ENCODE measurements around the gene KCNJ8. TPM values are rescaled to one million over a fixed set of nuclear protein-coding genes. Genes with fewer than 3 reads are reported as not detected.

The KCNJ8 gene
- total RNA-seq, 1 donor, result 5.1 TPM

DNA sequence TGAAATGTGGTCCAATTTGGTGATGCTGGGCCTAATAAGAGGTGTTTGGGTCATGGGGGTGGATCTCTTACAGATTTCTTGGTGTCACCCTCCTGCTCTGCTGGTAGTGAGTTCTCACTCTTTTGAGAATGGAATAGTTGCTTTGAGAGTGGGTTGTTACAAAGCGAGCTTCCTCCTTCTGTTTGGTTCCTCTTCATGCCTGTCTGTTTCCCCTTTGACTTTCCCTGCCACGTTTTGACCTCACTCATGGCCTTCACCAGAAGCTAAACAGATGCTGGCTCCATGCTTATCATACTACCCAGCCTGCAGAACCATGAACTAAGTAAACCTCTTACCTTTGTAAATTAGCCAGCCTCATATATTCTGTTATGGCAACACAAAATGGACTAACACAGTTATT lies 59.1 kb downstream of the KCNJ8 start:
- no peaks in the 10 kb centered on the region for H3K27me3 ChIP-seq (ENCODE audit: insufficient read depth, low read length)
- H3K79me2 ChIP-seq (ENCODE audit: insufficient read depth, low read length), result no peaks in the 10 kb centered on the region
- DNase-seq (ENCODE audit: insufficient read length, low spot score, missing footprints), result no peak
- H2AFZ ChIP-seq (ENCODE audit: low read length), result peak overlapping the region; percentile 19
- H3K36me3 ChIP-seq (ENCODE audit: insufficient read depth, low read length), result no peaks in the 10 kb centered on the region
- TF ChIP-seq, protein P1, sequence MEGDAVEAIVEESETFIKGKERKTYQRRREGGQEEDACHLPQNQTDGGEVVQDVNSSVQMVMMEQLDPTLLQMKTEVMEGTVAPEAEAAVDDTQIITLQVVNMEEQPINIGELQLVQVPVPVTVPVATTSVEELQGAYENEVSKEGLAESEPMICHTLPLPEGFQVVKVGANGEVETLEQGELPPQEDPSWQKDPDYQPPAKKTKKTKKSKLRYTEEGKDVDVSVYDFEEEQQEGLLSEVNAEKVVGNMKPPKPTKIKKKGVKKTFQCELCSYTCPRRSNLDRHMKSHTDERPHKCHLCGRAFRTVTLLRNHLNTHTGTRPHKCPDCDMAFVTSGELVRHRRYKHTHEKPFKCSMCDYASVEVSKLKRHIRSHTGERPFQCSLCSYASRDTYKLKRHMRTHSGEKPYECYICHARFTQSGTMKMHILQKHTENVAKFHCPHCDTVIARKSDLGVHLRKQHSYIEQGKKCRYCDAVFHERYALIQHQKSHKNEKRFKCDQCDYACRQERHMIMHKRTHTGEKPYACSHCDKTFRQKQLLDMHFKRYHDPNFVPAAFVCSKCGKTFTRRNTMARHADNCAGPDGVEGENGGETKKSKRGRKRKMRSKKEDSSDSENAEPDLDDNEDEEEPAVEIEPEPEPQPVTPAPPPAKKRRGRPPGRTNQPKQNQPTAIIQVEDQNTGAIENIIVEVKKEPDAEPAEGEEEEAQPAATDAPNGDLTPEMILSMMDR (IDR thresholded peaks at IDR 0.05; ENCODE audit: extremely low read depth, low read depth, low read length), result no peak
- H3K4me3 ChIP-seq (ENCODE audit: insufficient read depth, low read length), result no peak overlapping the region
- H3K4me1 ChIP-seq (ENCODE audit: insufficient read depth, low read length), result no peaks in the 10 kb centered on the region
- H4K20me1 ChIP-seq (ENCODE audit: insufficient read depth, low read length), result no peaks in the 10 kb centered on the region
- H3K27ac ChIP-seq (ENCODE audit: low read depth, low read length), result no peak overlapping the region
- no peaks in the 10 kb centered on the region for H3K9me3 ChIP-seq (ENCODE audit: low read depth, low read length)
- no peak overlapping the region for H3K4me2 ChIP-seq (ENCODE audit: insufficient read depth, low read length)

Other genes with a start within 250 kb of the KCNJ8 start
- gene SPX, start 248.4 kb downstream of the KCNJ8 start, total RNA-seq, result 1.2 and 2.9 TPM in 2 replicates
- not detected in 2 replicates for gene GYS2, start 169.9 kb downstream of the KCNJ8 start, total RNA-seq
- gene LDHB, start 116.9 kb downstream of the KCNJ8 start, total RNA-seq, result 382 and 422 TPM in 2 replicates
- gene ABCC9, start 166.7 kb upstream of the KCNJ8 start, total RNA-seq, result 14.5 and 28.3 TPM in 2 replicates

All from osteoblast (primary cell).